BJ (cell line): ENCODE data around the gene UNC5A. TPM values are rescaled to one million over a fixed set of nuclear protein-coding genes. Genes with fewer than 3 reads are reported as not detected.
"Not testable (repeated sequence)": the region's sequence is repeated elsewhere in the genome, so short reads cannot be mapped to it uniquely, and the experiment has no call there.

ENCODE experiments used
- CTCF ChIA-PET: fragments of 350-600 bp; formaldehyde crosslinking; extraction: SDS; loops from one replicate; lab custom pipeline; 2021; ENCODE audit warnings: antibody characterized with exemption, inconsistent platforms; lab: Yijun Ruan, JAX
- POLR2A ChIA-PET: fragments of 300-600 bp; sonication (Branson Sonifier 250); formaldehyde crosslinking; extraction: SDS; loops from one replicate; lab custom pipeline; 2021; ENCODE audit warnings: antibody characterized with exemption; lab: Charles Lee
- DNase-seq: peaks from one replicate; pipeline ENCODE4 v3.0.0-alpha.2; 2011; ENCODE audit warnings: low read depth
- H3K27me3 ChIP-seq: 2 replicates; pipeline ENCODE4 v1.6.0; 2011; ENCODE audit warnings: low read length; ENCODE audit not compliant: control insufficient read depth, insufficient read depth
- H3K36me3 ChIP-seq: 2 replicates; pipeline ENCODE4 v1.5.1; 2011; ENCODE audit warnings: low read length; ENCODE audit not compliant: control insufficient read depth, insufficient read depth
- H3K4me3 ChIP-seq: 2 replicates; pipeline ENCODE4 v1.5.1; 2011; ENCODE audit warnings: low read depth, mild to moderate bottlenecking, control low read depth, low read length
- polyA plus RNA-seq: library from polyadenylated mRNA; depleted of rRNA; stranded (reverse); fragments of >200 nt; gene quantifications from 2 replicates; pipeline ENCODE4 v1.2.3, GENCODE V29; 2011
- TF ChIP-seq, protein P1 (sequence below): IDR thresholded peaks from 2 replicates; pipeline ENCODE4 v1.5.1; 2011; ENCODE audit warnings: low read depth, mild to moderate bottlenecking, control low read depth, inconsistent platforms, low read length, moderate library complexity; ENCODE audit not compliant: insufficient read depth

UNC5A gene
- polyA plus RNA-seq, 1 experiment, result not detected

DNA sequence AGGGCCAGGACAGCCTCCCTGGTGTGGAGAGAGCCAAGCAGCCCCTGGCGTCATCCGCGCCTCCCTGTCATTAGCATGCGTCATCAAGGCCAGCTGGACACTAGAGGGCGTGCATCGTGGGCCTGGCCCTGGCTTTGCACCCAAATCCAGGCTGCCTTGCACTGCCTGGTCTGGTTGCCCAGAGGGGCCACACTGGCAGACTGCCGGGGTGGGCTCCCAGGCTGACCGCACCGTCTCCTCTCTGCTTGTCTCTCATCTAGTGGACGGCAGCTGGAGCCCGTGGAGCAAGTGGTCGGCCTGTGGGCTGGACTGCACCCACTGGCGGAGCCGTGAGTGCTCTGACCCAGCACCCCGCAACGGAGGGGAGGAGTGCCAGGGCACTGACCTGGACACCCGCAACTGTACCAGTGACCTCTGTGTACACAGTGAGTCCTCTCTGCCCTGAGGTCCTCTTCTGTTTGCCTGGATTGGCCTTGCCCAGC is 59.8 kb downstream of the UNC5A start:
- ChIA-PET POLR2A (no interaction called here), CTCF (interaction anchor here (1.1 to 1.5 kb wide), 2 partner anchors 26 to 228 kb away, joined by 3 read pairs; no protein-coding TSS in a partner anchor)
- H3K4me3 ChIP-seq, result no peak overlapping the region
- TF ChIP-seq, protein P1, sequence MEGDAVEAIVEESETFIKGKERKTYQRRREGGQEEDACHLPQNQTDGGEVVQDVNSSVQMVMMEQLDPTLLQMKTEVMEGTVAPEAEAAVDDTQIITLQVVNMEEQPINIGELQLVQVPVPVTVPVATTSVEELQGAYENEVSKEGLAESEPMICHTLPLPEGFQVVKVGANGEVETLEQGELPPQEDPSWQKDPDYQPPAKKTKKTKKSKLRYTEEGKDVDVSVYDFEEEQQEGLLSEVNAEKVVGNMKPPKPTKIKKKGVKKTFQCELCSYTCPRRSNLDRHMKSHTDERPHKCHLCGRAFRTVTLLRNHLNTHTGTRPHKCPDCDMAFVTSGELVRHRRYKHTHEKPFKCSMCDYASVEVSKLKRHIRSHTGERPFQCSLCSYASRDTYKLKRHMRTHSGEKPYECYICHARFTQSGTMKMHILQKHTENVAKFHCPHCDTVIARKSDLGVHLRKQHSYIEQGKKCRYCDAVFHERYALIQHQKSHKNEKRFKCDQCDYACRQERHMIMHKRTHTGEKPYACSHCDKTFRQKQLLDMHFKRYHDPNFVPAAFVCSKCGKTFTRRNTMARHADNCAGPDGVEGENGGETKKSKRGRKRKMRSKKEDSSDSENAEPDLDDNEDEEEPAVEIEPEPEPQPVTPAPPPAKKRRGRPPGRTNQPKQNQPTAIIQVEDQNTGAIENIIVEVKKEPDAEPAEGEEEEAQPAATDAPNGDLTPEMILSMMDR, result peak; percentile 52
- no peaks in the 10 kb centered on the region for H3K36me3 ChIP-seq
- no peak for DNase-seq
- H3K27me3 ChIP-seq, result peaks cover 23% of the 10 kb centered on the region

DNA sequence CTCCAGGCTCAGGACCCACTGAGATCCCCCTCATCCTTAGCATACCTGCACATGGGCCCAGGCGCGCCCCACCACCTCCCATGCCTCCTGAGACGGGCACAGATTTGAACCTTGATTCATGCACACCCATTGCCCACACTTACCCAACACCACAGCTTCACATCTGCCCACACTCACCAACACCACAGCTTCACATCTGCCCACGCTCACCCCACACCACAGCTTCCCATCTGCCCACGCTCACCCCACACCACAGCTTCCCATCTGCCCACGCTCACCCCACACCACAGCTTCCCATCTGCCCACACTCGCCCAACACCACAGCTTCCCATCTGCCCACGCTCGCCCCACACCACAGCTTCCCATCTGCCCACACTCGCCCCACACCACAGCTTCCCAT is 60.3 kb downstream of the UNC5A start:
- peaks cover 20% of the 10 kb centered on the region for H3K27me3 ChIP-seq
- DNase-seq, POLR2A ChIA-PET, H3K4me3 ChIP-seq, H3K36me3 ChIP-seq: not testable (repeated sequence)
- CTCF ChIA-PET, result interaction anchor here (1.1 to 1.5 kb wide), 2 partner anchors 27 to 227 kb away, joined by 3 read pairs; no protein-coding TSS in a partner anchor

DNA sequence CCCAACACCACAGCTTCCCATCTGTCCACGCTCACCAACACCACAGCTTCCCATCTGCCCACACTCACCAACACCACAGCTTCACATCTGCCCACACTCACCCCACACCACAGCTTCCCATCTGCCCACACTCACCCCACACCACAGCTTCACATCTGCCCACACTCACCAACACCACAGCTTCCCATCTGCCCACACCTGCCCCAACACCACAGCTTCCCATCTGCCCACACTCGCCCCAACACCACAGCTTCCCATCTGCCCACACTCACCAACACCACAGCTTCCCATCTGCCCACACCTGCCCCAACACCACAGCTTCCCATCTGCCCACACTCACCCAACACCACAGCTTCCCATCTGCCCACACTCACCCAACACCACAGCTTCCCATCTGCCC is 62.2 kb downstream of the UNC5A start:
- POLR2A ChIA-PET, H3K4me3 ChIP-seq: not testable (repeated sequence)
- CTCF ChIA-PET, result interaction anchor here (1.4 kb wide), 1 partner anchor 9 kb away, joined by 3 read pairs; no protein-coding TSS in a partner anchor

DNA sequence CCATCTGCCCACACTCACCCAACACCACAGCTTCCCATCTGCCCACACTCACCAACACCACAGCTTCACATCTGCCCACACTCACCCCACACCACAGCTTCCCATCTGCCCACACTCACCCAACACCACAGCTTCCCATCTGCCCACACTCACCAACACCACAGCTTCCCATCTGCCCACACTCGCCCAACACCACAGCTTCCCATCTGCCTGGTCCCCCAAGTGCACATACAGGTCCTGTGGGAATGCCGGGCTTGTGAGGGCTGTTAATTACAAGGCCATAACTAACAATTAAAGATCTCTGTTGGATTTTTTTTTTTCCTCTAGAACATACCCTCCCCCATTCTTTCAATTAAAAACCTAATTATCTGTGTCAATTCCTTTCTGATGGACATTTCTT is 62.7 kb downstream of the UNC5A start:
- H3K36me3 ChIP-seq, H3K4me3 ChIP-seq, DNase-seq, POLR2A ChIA-PET: not testable (repeated sequence)
- CTCF ChIA-PET, result interaction anchor here (1.4 kb wide), 1 partner anchor 9 kb away, joined by 3 read pairs; no protein-coding TSS in a partner anchor
- peaks cover 21% of the 10 kb centered on the region for H3K27me3 ChIP-seq

More for the DNA sequence above, 62.2 kb downstream of the UNC5A start:
- not testable (repeated sequence) for H3K36me3 ChIP-seq, DNase-seq
- H3K27me3 ChIP-seq, result peaks cover 21% of the 10 kb centered on the region

DNA sequence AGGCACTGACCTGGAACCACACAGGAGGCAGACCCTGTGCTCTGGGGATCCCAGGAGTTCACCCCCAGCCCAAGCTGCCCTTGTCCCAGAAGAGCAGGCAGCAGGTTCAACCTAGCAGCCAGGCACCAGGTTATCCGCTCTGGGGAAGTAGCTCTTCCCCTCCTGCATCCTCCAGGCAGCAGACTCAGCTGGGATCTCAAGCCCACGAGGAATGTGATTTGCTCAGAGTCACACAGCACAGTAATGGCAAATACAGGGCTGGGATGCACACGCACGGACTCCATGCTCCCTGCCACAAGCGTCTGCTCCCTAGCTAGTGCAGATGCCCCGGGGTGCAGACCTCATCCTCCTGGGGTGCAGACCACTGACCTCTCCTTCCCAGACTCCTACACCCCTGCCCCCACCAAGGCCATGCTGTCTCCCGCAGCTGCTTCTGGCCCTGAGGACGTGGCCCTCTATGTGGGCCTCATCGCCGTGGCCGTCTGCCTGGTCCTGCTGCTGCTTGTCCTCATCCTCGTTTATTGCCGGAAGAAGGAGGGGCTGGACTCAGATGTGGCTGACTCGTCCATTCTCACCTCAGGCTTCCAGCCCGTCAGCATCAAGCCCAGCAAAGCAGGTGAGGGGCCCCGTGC is 63.3 kb downstream of the UNC5A start:
- Histone ChIP-seq H3K27me3 (peaks cover 23% of the 10 kb centered on the region), H3K36me3 (no peaks in the 10 kb centered on the region), H3K4me3 (no peak overlapping the region)
- TF ChIP-seq, protein P1, result no peak
- POLR2A ChIA-PET, result no interaction called here
- DNase-seq, result no peak
- CTCF ChIA-PET, result interaction anchor here (1.4 kb wide), 1 partner anchor 8 kb away, joined by 3 read pairs; no protein-coding TSS in a partner anchor

DNA sequence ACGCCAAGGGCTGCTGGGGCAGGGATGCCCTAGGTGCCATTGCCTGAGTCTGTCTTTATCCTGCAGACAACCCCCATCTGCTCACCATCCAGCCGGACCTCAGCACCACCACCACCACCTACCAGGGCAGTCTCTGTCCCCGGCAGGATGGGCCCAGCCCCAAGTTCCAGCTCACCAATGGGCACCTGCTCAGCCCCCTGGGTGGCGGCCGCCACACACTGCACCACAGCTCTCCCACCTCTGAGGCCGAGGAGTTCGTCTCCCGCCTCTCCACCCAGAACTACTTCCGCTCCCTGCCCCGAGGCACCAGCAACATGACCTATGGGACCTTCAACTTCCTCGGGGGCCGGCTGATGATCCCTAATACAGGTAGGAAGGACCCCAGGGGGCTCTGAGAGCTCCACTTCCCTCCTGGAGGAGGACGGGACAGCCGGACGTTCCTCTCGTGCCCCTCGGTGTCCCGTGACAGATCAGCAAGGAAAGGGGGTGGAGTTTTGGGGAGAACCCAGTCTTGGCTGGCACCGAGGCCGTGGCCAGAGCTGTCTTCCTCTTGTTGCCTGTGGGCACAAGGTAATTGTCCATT is 63.9 kb downstream of the UNC5A start:
- ChIA-PET POLR2A (no interaction called here), CTCF (no interaction called here)
- peaks cover 23% of the 10 kb centered on the region for H3K27me3 ChIP-seq
- no peak overlapping the region for H3K4me3 ChIP-seq
- TF ChIP-seq, protein P1, result no peak
- no peak for DNase-seq
- H3K36me3 ChIP-seq, result no peaks in the 10 kb centered on the region
